Measurements from ENCODE around the gene IFNA5.

IFNA5 gene

DNA sequence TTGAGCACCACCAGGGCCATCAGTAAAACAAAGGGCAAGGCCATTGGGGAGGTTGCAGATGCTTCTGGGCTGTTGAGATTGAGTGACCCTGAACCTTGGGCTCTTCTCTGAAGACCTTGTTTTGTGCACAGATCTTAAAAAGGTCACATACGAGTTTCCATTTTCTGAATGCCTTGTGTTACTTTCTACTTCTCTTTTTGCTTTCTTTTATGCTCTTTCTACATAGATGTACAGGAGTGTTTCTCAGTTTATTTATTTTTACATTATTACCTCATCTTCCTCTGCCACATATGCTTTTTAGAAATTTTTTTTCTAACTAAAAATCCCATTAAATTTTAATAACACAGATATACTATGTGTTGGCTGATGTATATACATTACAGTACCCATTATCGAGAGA lies at the start of gene IFNA5:
TSS of gene IFNA5 (minus strand) at position 101 of the 400 bp plus-strand sequence. CDS start at position 44, 57 bp downstream.
- Mint-ChIP-seq H3K27me3 (ENCODE audit: low read depth) (peaks cover 58% of the 10 kb centered on the region), H3K36me3 (ENCODE audit: low read depth) (no peaks in the 10 kb centered on the region), H3K9me3 (no peaks in the 10 kb centered on the region), H3K4me1 (ENCODE audit: low read depth) (no peaks in the 10 kb centered on the region), H3K27ac (no peak within 1 kb of the TSS), H3K4me3 (no peak within 1 kb of the TSS)
- DNase-seq (ENCODE audit: low spot score): no peak

DNA sequence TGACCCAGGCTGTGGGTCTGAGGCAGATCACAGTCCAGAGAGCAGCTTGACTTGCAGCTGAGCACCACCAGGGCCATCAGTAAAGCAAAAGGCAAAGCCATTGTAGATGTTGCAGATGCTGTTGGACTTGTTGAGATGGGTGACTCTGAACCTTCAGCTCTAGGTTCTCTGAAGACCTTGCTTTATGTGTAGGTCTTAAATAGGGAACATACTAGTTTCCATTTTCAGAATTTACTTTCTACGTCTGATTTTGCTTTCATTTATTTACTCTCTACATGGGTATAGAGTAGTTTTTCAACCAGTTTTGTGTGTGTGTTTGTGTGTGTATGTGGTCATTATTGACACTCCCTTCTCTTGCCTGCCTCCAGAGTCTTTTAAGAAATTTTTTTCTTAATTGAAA lies 45.7 kb upstream of the IFNA5 start, which contains the start of gene IFNA6:
TSS of gene IFNA6 (minus strand) at position 101 of the 400 bp plus-strand sequence. CDS start at position 101, 0 bp downstream.
- H3K36me3 Mint-ChIP-seq (ENCODE audit: low read depth): peaks cover 6% of the 10 kb centered on the region
- peaks cover 37% of the 10 kb centered on the region for H3K27me3 Mint-ChIP-seq (ENCODE audit: low read depth)
- H3K4me1 Mint-ChIP-seq (ENCODE audit: low read depth): no peaks in the 10 kb centered on the region
- no peak for DNase-seq (ENCODE audit: low spot score)
- no peak within 1 kb of the TSS for H3K27ac Mint-ChIP-seq
- H3K4me3 Mint-ChIP-seq: no peak within 1 kb of the TSS
- peaks cover 11% of the 10 kb centered on the region for H3K9me3 Mint-ChIP-seq

DNA sequence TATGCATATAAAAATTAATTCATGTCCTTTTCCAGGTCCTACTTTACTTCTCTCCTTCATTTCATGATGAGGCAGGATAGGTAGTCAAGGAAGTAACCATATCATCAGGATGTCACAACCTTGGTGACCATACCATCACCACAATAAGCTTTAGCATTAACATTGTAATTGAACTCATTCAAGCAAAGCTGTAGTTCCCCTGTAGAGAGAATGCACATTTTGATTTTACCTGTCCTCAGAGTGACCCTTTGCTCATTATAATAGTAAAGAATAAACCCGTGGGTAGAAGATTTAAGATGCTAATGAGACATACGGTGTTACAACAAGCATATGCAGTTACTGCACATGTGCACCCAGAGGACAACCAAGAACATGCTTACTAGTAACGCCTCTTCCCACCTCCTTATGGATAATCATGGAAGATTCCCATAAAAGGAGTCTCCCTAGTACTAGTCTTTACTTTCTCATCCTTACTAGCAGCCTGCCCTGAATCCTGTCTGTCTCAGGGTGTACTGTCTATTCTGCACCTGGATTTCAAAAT lies 43.4 kb upstream of the IFNA5 start:
- H3K9me3 Mint-ChIP-seq: peaks cover 5% of the 10 kb centered on the region
- no peak overlapping the region for H3K27ac Mint-ChIP-seq
- DNase-seq (ENCODE audit: low spot score): no peak
- peaks cover 33% of the 10 kb centered on the region for H3K27me3 Mint-ChIP-seq (ENCODE audit: low read depth)
- H3K4me3 Mint-ChIP-seq: no peak overlapping the region
- no peaks in the 10 kb centered on the region for H3K36me3 Mint-ChIP-seq (ENCODE audit: low read depth)
- H3K4me1 Mint-ChIP-seq (ENCODE audit: low read depth): peaks cover 2% of the 10 kb centered on the region

DNA sequence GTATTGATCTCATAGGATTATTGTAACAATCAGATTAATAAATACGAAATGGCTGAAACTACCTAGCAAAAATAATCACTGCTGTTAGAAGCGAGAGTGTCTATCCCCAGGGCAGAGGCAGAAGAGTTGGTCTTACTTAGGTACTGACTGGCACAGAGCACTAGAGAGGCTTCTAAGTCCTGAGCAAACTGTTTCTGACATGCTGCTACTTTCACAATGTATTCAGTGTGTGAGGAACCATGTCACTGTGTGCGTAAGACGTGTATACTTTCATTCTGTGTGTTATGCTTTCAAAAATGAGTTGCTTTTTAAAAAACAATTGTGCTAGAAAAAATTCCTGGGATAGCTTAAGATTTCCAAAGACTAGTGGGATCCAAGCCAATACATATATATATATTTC lies 35.6 kb upstream of the IFNA5 start:
- no peak for DNase-seq (ENCODE audit: low spot score)
- peaks cover 15% of the 10 kb centered on the region for H3K27me3 Mint-ChIP-seq (ENCODE audit: low read depth)
- H3K27ac Mint-ChIP-seq: no peak overlapping the region
- no peak overlapping the region for H3K4me3 Mint-ChIP-seq
- H3K4me1 Mint-ChIP-seq (ENCODE audit: low read depth): peaks cover 10% of the 10 kb centered on the region
- no peaks in the 10 kb centered on the region for H3K36me3 Mint-ChIP-seq (ENCODE audit: low read depth)
- H3K9me3 Mint-ChIP-seq: peaks cover 7% of the 10 kb centered on the region

DNA sequence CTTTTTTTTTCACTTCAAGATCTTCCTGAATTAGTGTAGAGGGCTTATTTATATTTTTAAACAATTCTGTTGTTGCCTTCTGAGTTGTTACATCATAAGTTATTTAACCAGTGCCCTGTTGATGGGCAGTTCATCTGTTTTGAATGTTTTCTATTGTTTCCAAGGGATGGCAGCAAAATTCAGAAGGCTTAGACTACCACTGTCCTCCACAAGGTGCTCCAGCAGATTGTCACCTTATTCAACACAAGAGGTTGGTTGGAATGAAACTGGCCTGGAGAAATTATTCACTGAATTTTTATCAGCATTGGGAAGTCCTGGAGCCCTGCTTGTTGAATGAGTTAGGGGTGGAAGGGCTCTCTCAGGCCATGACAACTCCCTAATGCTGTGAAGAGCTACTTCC lies 31.3 kb upstream of the IFNA5 start:
- peaks cover 10% of the 10 kb centered on the region for H3K27me3 Mint-ChIP-seq (ENCODE audit: low read depth)
- H3K9me3 Mint-ChIP-seq: no peaks in the 10 kb centered on the region
- H3K4me3 Mint-ChIP-seq: peak overlapping the region; percentile 62
- peaks cover 33% of the 10 kb centered on the region for H3K4me1 Mint-ChIP-seq (ENCODE audit: low read depth)
- peaks cover 29% of the 10 kb centered on the region for H3K36me3 Mint-ChIP-seq (ENCODE audit: low read depth)
- peak overlapping the region; percentile 4 for H3K27ac Mint-ChIP-seq
- no peak for DNase-seq (ENCODE audit: low spot score)

DNA sequence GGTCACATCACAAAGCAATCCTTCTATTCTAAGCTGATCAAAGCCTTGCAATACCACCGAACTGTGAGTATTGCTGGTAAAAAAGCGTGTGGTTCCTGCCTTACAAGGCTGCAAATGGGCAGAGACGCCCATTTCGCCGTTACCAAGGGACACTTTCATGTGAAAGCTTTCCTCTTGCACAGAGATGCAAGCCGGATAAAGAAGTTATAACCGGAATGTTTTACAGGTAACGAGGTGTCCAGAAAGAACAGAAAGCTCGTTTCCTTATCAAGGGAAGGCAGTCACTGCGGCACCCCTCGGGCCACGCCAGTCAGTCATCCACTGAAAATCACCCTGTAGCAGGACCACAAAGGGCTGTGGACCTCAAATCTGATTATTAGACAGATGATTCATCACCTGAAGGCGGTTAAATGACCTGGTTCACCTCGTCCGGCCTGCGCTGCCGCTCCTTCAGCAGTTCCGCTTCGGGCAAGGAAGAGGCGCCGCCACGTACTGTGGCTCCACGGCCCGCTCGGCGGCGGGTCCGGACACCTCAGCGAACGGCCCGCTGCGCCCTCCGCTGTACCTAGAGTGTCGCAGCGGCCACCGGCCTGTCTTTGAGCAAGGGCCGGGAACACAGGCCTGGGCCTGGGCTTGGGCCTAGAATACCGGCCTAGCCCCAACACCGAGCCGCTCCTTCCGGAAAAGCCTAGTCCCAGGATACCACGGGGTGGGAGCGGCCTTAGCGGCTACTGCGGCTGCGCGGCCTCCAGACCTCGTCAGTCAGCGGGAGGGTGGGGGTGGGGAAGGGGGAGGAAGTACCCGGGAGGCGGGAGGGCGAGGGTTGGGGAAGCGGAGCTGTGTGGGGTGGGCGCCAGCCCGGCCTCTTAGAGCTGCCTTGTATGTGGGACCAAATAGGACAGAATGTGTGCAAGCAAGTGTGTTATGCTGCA lies 29.9 kb upstream of the IFNA5 start, which contains the start of gene KLHL9:
TSS of gene KLHL9 (minus strand) at position 704 of the 932 bp plus-strand sequence. CDS start at position 159, 545 bp downstream.
- peaks cover 38% of the 10 kb centered on the region for H3K36me3 Mint-ChIP-seq (ENCODE audit: low read depth)
- peaks cover 7% of the 10 kb centered on the region for H3K27me3 Mint-ChIP-seq (ENCODE audit: low read depth)
- H3K9me3 Mint-ChIP-seq: no peaks in the 10 kb centered on the region
- peak; percentile 84 for DNase-seq (ENCODE audit: low spot score)
- peak within 1 kb of the TSS; percentile 90 for H3K27ac Mint-ChIP-seq
- peaks cover 42% of the 10 kb centered on the region for H3K4me1 Mint-ChIP-seq (ENCODE audit: low read depth)
- H3K4me3 Mint-ChIP-seq: peak within 1 kb of the TSS; percentile 89

DNA sequence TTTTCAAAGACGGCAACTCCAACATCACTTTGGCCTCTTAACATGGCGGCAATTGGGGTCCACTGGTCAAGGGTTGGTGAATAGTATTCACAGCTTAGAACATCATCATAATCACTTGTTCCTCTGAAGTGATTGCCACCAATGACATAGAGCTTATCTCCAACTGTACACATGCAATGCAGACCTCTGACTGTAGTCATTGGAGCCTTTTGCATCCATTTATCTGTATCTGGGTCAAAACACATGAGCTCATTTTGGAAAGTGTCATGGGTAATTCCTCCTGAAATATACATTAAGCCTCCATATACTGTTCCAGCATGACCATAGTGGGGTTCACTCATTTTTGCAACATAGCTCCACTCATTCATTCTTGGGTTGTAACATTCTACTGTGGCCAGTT lies 28.1 kb upstream of the IFNA5 start:
- DNase-seq (ENCODE audit: low spot score): no peak
- Mint-ChIP-seq H3K36me3 (ENCODE audit: low read depth) (peaks cover 43% of the 10 kb centered on the region), H3K27ac (no peak overlapping the region), H3K9me3 (no peaks in the 10 kb centered on the region), H3K4me3 (peak overlapping the region; percentile 89), H3K27me3 (ENCODE audit: low read depth) (peaks cover 2% of the 10 kb centered on the region), H3K4me1 (ENCODE audit: low read depth) (peaks cover 53% of the 10 kb centered on the region)

DNA sequence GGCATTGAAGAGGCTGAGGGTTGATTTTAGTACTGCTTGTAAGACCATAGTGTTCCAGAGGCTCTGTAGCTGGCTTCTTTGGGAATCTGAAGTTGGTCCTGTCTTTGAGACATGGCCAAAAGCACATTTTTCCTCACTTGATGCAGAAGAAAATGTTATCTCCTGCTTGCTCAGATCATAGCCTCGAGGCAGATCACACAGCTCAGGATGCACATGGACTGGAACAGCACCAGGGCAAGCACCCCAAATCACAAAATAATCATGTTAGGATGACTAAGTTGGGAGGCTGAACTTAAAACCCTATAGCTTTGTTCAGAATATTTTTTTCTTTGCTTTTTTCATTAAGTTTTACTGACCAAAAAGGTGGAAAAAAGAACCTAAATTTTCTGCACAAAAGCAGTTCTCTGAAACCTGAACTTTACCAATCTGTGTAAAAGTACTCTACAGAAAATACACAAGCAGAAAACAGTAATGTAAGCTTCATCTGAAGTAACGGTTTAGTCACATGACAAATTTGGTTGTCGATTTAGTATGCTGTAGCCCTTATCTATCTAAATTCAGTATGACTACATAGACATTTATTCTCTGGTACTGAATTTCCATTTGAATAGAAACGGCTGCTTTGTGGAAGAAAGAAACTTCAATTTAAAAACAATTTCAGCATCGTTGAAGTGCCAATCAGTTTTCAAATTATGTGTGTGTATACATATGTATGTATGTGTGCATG lies 26.7 kb upstream of the IFNA5 start:
- Mint-ChIP-seq H3K27me3 (ENCODE audit: low read depth) (no peaks in the 10 kb centered on the region), H3K4me3 (peak overlapping the region; percentile 89), H3K9me3 (no peaks in the 10 kb centered on the region)

DNA sequence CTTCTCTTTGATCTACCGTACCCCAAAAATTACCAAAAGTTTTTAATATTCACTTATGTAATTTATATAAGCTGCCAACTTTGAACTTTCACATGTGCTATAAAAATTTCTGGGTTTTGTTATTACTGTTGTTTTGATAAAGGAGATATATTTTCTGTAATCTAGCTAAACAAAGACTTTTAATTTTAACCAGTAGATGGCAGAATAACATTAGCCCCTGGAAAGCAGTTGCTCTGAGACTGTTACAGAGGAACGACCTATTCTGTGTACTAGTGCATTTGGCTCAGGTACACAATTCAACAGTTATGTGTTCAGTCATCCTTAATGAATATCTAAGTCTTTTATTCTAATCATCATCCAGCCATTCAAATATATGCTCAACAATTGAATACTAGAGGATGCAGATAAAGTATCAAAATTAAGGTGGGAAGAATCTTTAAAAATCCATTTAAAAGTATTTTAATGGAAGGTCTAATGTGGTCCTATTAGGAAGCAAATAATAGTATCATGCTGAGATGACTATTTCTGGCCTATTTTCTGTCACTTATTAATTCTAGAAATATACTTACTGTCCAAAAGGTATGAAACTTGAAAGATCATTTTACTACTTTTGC lies 21.5 kb upstream of the IFNA5 start:
- Mint-ChIP-seq H3K27me3 (ENCODE audit: low read depth) (no peaks in the 10 kb centered on the region), H3K9me3 (no peaks in the 10 kb centered on the region), H3K4me3 (no peak overlapping the region), H3K4me1 (ENCODE audit: low read depth) (peaks cover 38% of the 10 kb centered on the region), H3K27ac (no peak overlapping the region), H3K36me3 (ENCODE audit: low read depth) (peaks cover 52% of the 10 kb centered on the region)
- no peak for DNase-seq (ENCODE audit: low spot score)

More for the DNA sequence above, 26.7 kb upstream of the IFNA5 start:
- Mint-ChIP-seq H3K36me3 (ENCODE audit: low read depth) (peaks cover 47% of the 10 kb centered on the region), H3K4me1 (ENCODE audit: low read depth) (peaks cover 58% of the 10 kb centered on the region), H3K27ac (no peak overlapping the region)
- no peak for DNase-seq (ENCODE audit: low spot score)

DNA sequence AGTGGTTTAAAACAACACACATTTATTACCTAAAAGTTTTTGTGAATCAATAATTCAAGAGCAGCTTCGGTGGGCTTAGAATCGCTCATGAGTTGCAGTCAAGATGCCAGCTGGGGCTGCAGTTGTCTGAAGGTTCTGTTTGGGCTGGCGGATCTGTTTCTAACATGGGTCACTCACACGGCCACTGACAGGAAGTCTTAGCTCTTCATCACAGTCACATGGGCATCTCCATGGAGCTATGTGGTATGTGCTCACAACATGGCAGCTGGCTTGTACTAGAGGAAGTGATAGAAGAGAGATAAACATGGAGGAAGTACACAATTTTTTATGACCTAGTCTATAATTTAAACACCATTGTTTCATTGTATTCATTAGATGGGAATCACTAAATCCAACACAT lies 18.9 kb upstream of the IFNA5 start:
- Mint-ChIP-seq H3K4me3 (no peak overlapping the region), H3K27me3 (ENCODE audit: low read depth) (no peaks in the 10 kb centered on the region), H3K9me3 (no peaks in the 10 kb centered on the region), H3K36me3 (ENCODE audit: low read depth) (peaks cover 39% of the 10 kb centered on the region), H3K27ac (no peak overlapping the region), H3K4me1 (ENCODE audit: low read depth) (peaks cover 20% of the 10 kb centered on the region)
- no peak for DNase-seq (ENCODE audit: low spot score)

DNA sequence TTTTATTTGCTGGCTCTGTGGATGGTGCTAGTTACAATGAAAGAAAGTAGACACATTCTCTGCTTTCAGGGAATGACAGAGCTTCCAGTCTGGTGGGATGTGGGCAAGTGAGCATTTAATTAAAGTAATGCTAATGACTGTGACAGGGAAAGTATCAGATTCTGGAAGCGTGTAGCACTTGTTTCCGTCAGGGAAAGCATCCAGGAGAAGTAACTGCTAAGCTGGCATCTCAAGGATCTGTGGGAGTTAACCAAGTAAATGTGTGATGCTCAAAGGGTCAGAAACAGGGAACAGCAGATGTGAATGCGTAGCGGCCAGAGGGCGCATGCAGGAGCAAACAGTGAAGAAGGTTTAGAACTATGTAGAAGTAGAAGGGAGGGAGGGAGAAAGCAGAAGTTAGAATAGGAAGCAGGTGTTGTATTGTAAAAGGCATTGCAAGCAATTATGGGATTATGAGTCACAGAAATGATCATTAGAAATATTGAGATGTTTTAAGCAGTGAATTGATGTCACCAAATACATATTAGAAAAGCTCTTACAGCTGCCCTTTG lies 17.9 kb upstream of the IFNA5 start:
- DNase-seq (ENCODE audit: low spot score): no peak
- Mint-ChIP-seq H3K9me3 (no peaks in the 10 kb centered on the region), H3K4me1 (ENCODE audit: low read depth) (peaks cover 15% of the 10 kb centered on the region), H3K36me3 (ENCODE audit: low read depth) (peaks cover 38% of the 10 kb centered on the region), H3K27me3 (ENCODE audit: low read depth) (no peaks in the 10 kb centered on the region), H3K4me3 (no peak overlapping the region), H3K27ac (no peak overlapping the region)

DNA sequence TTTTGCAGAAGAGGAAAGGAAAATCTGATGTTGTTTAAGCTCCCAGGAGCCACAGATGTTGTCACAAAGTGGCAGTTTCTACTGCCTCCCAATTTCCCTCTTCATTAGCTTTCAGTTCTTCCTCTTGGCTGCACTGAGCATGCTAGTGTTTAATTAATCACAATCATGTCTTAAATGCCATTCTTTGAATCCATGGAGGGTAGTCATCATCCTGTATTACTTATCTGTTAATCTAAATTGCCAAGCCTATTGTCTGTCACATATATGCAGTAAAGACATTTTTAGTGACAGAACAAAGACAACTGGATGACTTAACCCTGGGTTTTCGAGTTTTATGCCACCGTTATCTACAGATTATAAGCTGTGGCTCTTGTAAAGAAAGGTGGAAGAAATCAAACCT lies 15.4 kb upstream of the IFNA5 start:
- peaks cover 8% of the 10 kb centered on the region for H3K27me3 Mint-ChIP-seq (ENCODE audit: low read depth)
- no peaks in the 10 kb centered on the region for H3K9me3 Mint-ChIP-seq

More for the DNA sequence above, 15.4 kb upstream of the IFNA5 start:
- Mint-ChIP-seq H3K4me1 (ENCODE audit: low read depth) (peaks cover 7% of the 10 kb centered on the region), H3K27ac (no peak overlapping the region), H3K4me3 (no peak overlapping the region), H3K36me3 (ENCODE audit: low read depth) (peaks cover 27% of the 10 kb centered on the region)
- no peak for DNase-seq (ENCODE audit: low spot score)

Data from T-helper 2 cell treated with Interferon-gamma antibody and Interleukin-4, amounts not matched to agents 5 μg/mL and 100 μg/mL, for 36 hours (primary cell).